Fibroblast of lung (primary cell): ENCODE data around the gene DCP1A.

ENCODE experiments used
- CTCF ChIP-seq, 2 donors: IDR thresholded peaks in 1 of 2; conservative IDR thresholded peaks in 1 of 2; 1 replicate in 1 of 2; 2 replicates in 1 of 2; pipeline ENCODE4 v1.5.1; 2011 to 2012; ENCODE audit warnings: low read length in 2 of 2, control low read depth in 1 of 2, inconsistent platforms in 1 of 2, low read depth in 1 of 2, mild to moderate bottlenecking in 1 of 2
- EZH2 ChIP-seq: IDR thresholded peaks from 2 replicates; pipeline ENCODE4 v1.5.1; 2012; ENCODE audit warnings: low read length, control low read depth, mild to moderate bottlenecking; ENCODE audit errors: missing control alignments

- TF ChIP-seq CTCF (conservative IDR thresholded peaks at IDR 0.05 in 1 of 2, IDR thresholded peaks at IDR 0.05 in 1 of 2; ENCODE audit: low read depth in 1 of 2, low read length in 2 of 2) (no peak), EZH2 (no peak)
These were observed 91.9 kb downstream of the DCP1A start for GRCh38 chr3:53255423-53255774.
